B cell (primary cell): ENCODE data around the gene ANKDD1B.

Experiments used
- CTCF ChIP-seq: fragments of 200-600 bp; IDR thresholded peaks from one replicate; pipeline ENCODE4 v1.8.0; 2022; ENCODE audit warnings: antibody characterized with exemption, mild to moderate bottlenecking
- EZH2 ChIP-seq: IDR thresholded peaks from 2 replicates; pipeline ENCODE4 v1.6.1; 2012; ENCODE audit warnings: borderline replicate concordance, low read depth, mild to moderate bottlenecking, moderate library complexity, low read length; ENCODE audit not compliant: insufficient read depth, poor library complexity, severe bottlenecking

- TF ChIP-seq CTCF (no peak), EZH2 (no peak)
Measured at GRCh38 chr5:75567710-75568109, 43.5 kb upstream of the ANKDD1B start.
